ENCODE results near the gene PRELP. TPM values are rescaled to one million over a fixed set of nuclear protein-coding genes. Genes with fewer than 3 reads are reported as not detected.

PRELP gene
- total RNA-seq, 3 donors from 2014 or later: 0.03 to 0.05 (median 0.03) TPM

GRCh38 chr1:203495845-203496244 is 20.2 kb downstream of the PRELP start:
- Mint-ChIP-seq H3K27me3 (ENCODE audit: low read depth) (peaks cover 4% of the 10 kb centered on the region), H3K36me3 (ENCODE audit: insufficient read depth) (no peaks in the 10 kb centered on the region), H3K9me3 (no peaks in the 10 kb centered on the region), H3K4me3 (no peak overlapping the region), H3K4me1 (ENCODE audit: low read depth) (peaks cover 2% of the 10 kb centered on the region)
- ATAC-seq: no peak
- DNase-seq: no peak

GRCh38 chr1:203497269-203497777 is 21.7 kb downstream of the PRELP start:
- no peaks in the 10 kb centered on the region for H3K36me3 Mint-ChIP-seq (ENCODE audit: insufficient read depth)
- DNase-seq (no peak), ATAC-seq (no peak)
- H3K4me3 Mint-ChIP-seq: no peak overlapping the region
- no peaks in the 10 kb centered on the region for H3K9me3 Mint-ChIP-seq
- H3K4me1 Mint-ChIP-seq (ENCODE audit: low read depth): peaks cover 3% of the 10 kb centered on the region
- peaks cover 4% of the 10 kb centered on the region for H3K27me3 Mint-ChIP-seq (ENCODE audit: low read depth)

GRCh38 chr1:203499643-203500278 is 24.2 kb downstream of the PRELP start:
- Mint-ChIP-seq H3K27me3 (ENCODE audit: low read depth) (peaks cover 3% of the 10 kb centered on the region), H3K36me3 (ENCODE audit: insufficient read depth) (no peaks in the 10 kb centered on the region), H3K4me1 (ENCODE audit: low read depth) (peaks cover 6% of the 10 kb centered on the region), H3K4me3 (no peak overlapping the region), H3K9me3 (no peaks in the 10 kb centered on the region)
- ATAC-seq: no peak
- DNase-seq: no peak

- no peak overlapping the region for H3K4me3 Mint-ChIP-seq
- H3K27me3 Mint-ChIP-seq (ENCODE audit: low read depth): peaks cover 3% of the 10 kb centered on the region
- peaks cover 6% of the 10 kb centered on the region for H3K4me1 Mint-ChIP-seq (ENCODE audit: low read depth)
Observed at GRCh38 chr1:203500279-203500678, 24.7 kb downstream of the PRELP start.

GRCh38 chr1:203503836-203504235 is 28.2 kb downstream of the PRELP start:
- peaks cover 6% of the 10 kb centered on the region for H3K4me1 Mint-ChIP-seq (ENCODE audit: low read depth)
- ATAC-seq (no peak), DNase-seq (no peak)
- H3K27me3 Mint-ChIP-seq (ENCODE audit: low read depth): peaks cover 3% of the 10 kb centered on the region
- no peaks in the 10 kb centered on the region for H3K36me3 Mint-ChIP-seq (ENCODE audit: insufficient read depth)
- H3K4me3 Mint-ChIP-seq: no peak overlapping the region
- H3K9me3 Mint-ChIP-seq: no peaks in the 10 kb centered on the region

More at GRCh38 chr1:203500279-203500678, 24.7 kb downstream of the PRELP start:
- ATAC-seq: no peak
- no peaks in the 10 kb centered on the region for H3K36me3 Mint-ChIP-seq (ENCODE audit: insufficient read depth)
- DNase-seq: no peak
- H3K9me3 Mint-ChIP-seq: no peaks in the 10 kb centered on the region

- Mint-ChIP-seq H3K36me3 (ENCODE audit: insufficient read depth) (no peaks in the 10 kb centered on the region), H3K4me3 (no peak overlapping the region), H3K9me3 (no peaks in the 10 kb centered on the region), H3K27me3 (ENCODE audit: low read depth) (peaks cover 3% of the 10 kb centered on the region), H3K4me1 (ENCODE audit: low read depth) (peaks cover 6% of the 10 kb centered on the region)
- ATAC-seq (peak; percentile 73 to 84), DNase-seq (peak; percentile 78)
Observed at GRCh38 chr1:203504400-203505250, 29.0 kb downstream of the PRELP start.

- H3K36me3 Mint-ChIP-seq (ENCODE audit: insufficient read depth): no peaks in the 10 kb centered on the region
- no peaks in the 10 kb centered on the region for H3K9me3 Mint-ChIP-seq
- no peak overlapping the region for H3K4me3 Mint-ChIP-seq
- ATAC-seq: no peak
- H3K4me1 Mint-ChIP-seq (ENCODE audit: low read depth): peaks cover 6% of the 10 kb centered on the region
- peaks cover 3% of the 10 kb centered on the region for H3K27me3 Mint-ChIP-seq (ENCODE audit: low read depth)
- no peak for DNase-seq
Observed at GRCh38 chr1:203505526-203506204, 30.1 kb downstream of the PRELP start.

- H3K9me3 Mint-ChIP-seq: no peaks in the 10 kb centered on the region
- H3K36me3 Mint-ChIP-seq (ENCODE audit: insufficient read depth): no peaks in the 10 kb centered on the region
- H3K27me3 Mint-ChIP-seq (ENCODE audit: low read depth): peaks cover 3% of the 10 kb centered on the region
- no peak overlapping the region for H3K4me3 Mint-ChIP-seq
- H3K4me1 Mint-ChIP-seq (ENCODE audit: low read depth): peaks cover 3% of the 10 kb centered on the region
- ATAC-seq: no peak
- no peak for DNase-seq
Observed at GRCh38 chr1:203506858-203507626, 31.4 kb downstream of the PRELP start.

GRCh38 chr1:203507759-203508158 is 32.2 kb downstream of the PRELP start:
- H3K9me3 Mint-ChIP-seq: no peaks in the 10 kb centered on the region
- DNase-seq: no peak
- ATAC-seq: no peak
- H3K4me1 Mint-ChIP-seq (ENCODE audit: low read depth): peaks cover 8% of the 10 kb centered on the region
- peaks cover 2% of the 10 kb centered on the region for H3K27me3 Mint-ChIP-seq (ENCODE audit: low read depth)
- H3K36me3 Mint-ChIP-seq (ENCODE audit: insufficient read depth): no peaks in the 10 kb centered on the region
- no peak overlapping the region for H3K4me3 Mint-ChIP-seq

- DNase-seq (no peak), ATAC-seq (no peak)
- H3K36me3 Mint-ChIP-seq (ENCODE audit: insufficient read depth): no peaks in the 10 kb centered on the region
- peaks cover 16% of the 10 kb centered on the region for H3K4me1 Mint-ChIP-seq (ENCODE audit: low read depth)
- H3K27me3 Mint-ChIP-seq (ENCODE audit: low read depth): peaks cover 3% of the 10 kb centered on the region
- no peaks in the 10 kb centered on the region for H3K9me3 Mint-ChIP-seq
- no peak overlapping the region for H3K4me3 Mint-ChIP-seq
Observed at GRCh38 chr1:203508463-203509073, 33.0 kb downstream of the PRELP start.

GRCh38 chr1:203509135-203509534 is 33.5 kb downstream of the PRELP start:
- DNase-seq: no peak
- no peaks in the 10 kb centered on the region for H3K9me3 Mint-ChIP-seq
- peaks cover 22% of the 10 kb centered on the region for H3K4me1 Mint-ChIP-seq (ENCODE audit: low read depth)
- no peak for ATAC-seq
- no peak overlapping the region for H3K4me3 Mint-ChIP-seq
- no peaks in the 10 kb centered on the region for H3K36me3 Mint-ChIP-seq (ENCODE audit: insufficient read depth)
- peaks cover 3% of the 10 kb centered on the region for H3K27me3 Mint-ChIP-seq (ENCODE audit: low read depth)

GRCh38 chr1:203511513-203511912 is 35.9 kb downstream of the PRELP start:
- H3K9me3 Mint-ChIP-seq: no peaks in the 10 kb centered on the region
- ATAC-seq (no peak), DNase-seq (no peak)
- peaks cover 28% of the 10 kb centered on the region for H3K4me1 Mint-ChIP-seq (ENCODE audit: low read depth)
- H3K4me3 Mint-ChIP-seq: no peak overlapping the region
- H3K36me3 Mint-ChIP-seq (ENCODE audit: insufficient read depth): no peaks in the 10 kb centered on the region
- peaks cover 3% of the 10 kb centered on the region for H3K27me3 Mint-ChIP-seq (ENCODE audit: low read depth)

- no peak overlapping the region for H3K4me3 Mint-ChIP-seq
- DNase-seq: no peak
- H3K27me3 Mint-ChIP-seq (ENCODE audit: low read depth): peaks cover 3% of the 10 kb centered on the region
- H3K9me3 Mint-ChIP-seq: no peaks in the 10 kb centered on the region
- H3K36me3 Mint-ChIP-seq (ENCODE audit: insufficient read depth): no peaks in the 10 kb centered on the region
- no peak for ATAC-seq
- peaks cover 28% of the 10 kb centered on the region for H3K4me1 Mint-ChIP-seq (ENCODE audit: low read depth)
Observed at GRCh38 chr1:203511930-203512329, 36.3 kb downstream of the PRELP start.

All from activated T-cell treated with anti-CD3 and anti-CD28 coated beads, Interleukin-2, amount 50 U/mL, for 4 hours (primary cell).